CD4-positive, alpha-beta T cell treated with Interleukin-6 at 100 ng/mL for 8 hours (primary cell): ENCODE measurements around the gene PDE4DIP.
"Not testable (repeated sequence)": the region's sequence is repeated elsewhere in the genome, so short reads cannot be mapped to it uniquely, and the experiment has no call there.

Source experiments
- DNase-seq: peaks from one replicate; pipeline ENCODE4 v3.0.0-alpha.2; 2020; ENCODE audit warnings: mixed read lengths, low spot score

The PDE4DIP gene

GRCh38 chr1:148874408-148875388, 30.5 kb downstream of the PDE4DIP start:
- DNase-seq: not testable (repeated sequence)

- not testable (repeated sequence) for DNase-seq
Observed at GRCh38 chr1:148879812-148880416, 35.7 kb downstream of the PDE4DIP start.

- not testable (repeated sequence) for DNase-seq
Observed at GRCh38 chr1:148881261-148881660, 37.0 kb downstream of the PDE4DIP start.

GRCh38 chr1:148885219-148885618, 41.0 kb downstream of the PDE4DIP start:
- not testable (repeated sequence) for DNase-seq

GRCh38 chr1:148886293-148886692, 42.1 kb downstream of the PDE4DIP start:
- not testable (repeated sequence) for DNase-seq

GRCh38 chr1:148888597-148888996, 44.4 kb downstream of the PDE4DIP start:
- DNase-seq: not testable (repeated sequence)

GRCh38 chr1:148889267-148890074, 45.2 kb downstream of the PDE4DIP start:
- not testable (repeated sequence) for DNase-seq

- not testable (repeated sequence) for DNase-seq
Observed at GRCh38 chr1:148890075-148890568, 45.9 kb downstream of the PDE4DIP start.

- DNase-seq: not testable (repeated sequence)
Observed at GRCh38 chr1:148894360-148895352, 50.4 kb downstream of the PDE4DIP start.

- DNase-seq: not testable (repeated sequence)
Observed at GRCh38 chr1:148900026-148900425, 55.8 kb downstream of the PDE4DIP start.

- not testable (repeated sequence) for DNase-seq
Observed at GRCh38 chr1:148900691-148901090, 56.5 kb downstream of the PDE4DIP start.

GRCh38 chr1:148901150-148901952, 57.1 kb downstream of the PDE4DIP start:
- DNase-seq: not testable (repeated sequence)

- not testable (repeated sequence) for DNase-seq
Observed at GRCh38 chr1:148901953-148902341, 57.7 kb downstream of the PDE4DIP start.

GRCh38 chr1:148909219-148909826, 65.1 kb downstream of the PDE4DIP start:
- DNase-seq: not testable (repeated sequence)

GRCh38 chr1:148911303-148911928, 67.2 kb downstream of the PDE4DIP start:
- DNase-seq: not testable (repeated sequence)

- not testable (repeated sequence) for DNase-seq
Observed at GRCh38 chr1:148916222-148916621, 72.0 kb downstream of the PDE4DIP start.

- DNase-seq: not testable (repeated sequence)
Observed at GRCh38 chr1:148916695-148917348, 72.6 kb downstream of the PDE4DIP start.

- not testable (repeated sequence) for DNase-seq
Observed at GRCh38 chr1:148918836-148919447, 74.7 kb downstream of the PDE4DIP start.
